Left ventricle myocardium inferior (tissue), 1 donor: ENCODE measurements around the gene ADAM8. TPM values are rescaled to one million over a fixed set of nuclear protein-coding genes. Genes with fewer than 3 reads are reported as not detected.

Experiments used
- DNase-seq: peaks from one replicate; pipeline ENCODE4 v3.0.0-alpha.2; 2020
- H3K27ac ChIP-seq: fragments of 200-600 bp; replicated peaks from 2 replicates; pipeline ENCODE4 v1.8.0; 2021
- H3K27me3 ChIP-seq: fragments of 200-600 bp; 2 replicates; pipeline ENCODE4 v1.8.0; 2021; ENCODE audit warnings: low read depth
- H3K36me3 ChIP-seq: fragments of 200-600 bp; 2 replicates; pipeline ENCODE4 v1.8.0; 2021
- H3K4me1 ChIP-seq: fragments of 200-600 bp; 2 replicates; pipeline ENCODE4 v1.8.0; 2021
- H3K4me3 ChIP-seq: fragments of 200-600 bp; 2 replicates; pipeline ENCODE4 v1.8.0; 2021; ENCODE audit warnings: mild to moderate bottlenecking, moderate library complexity
- H3K9me3 ChIP-seq: fragments of 200-600 bp; replicated peaks from 2 replicates; pipeline ENCODE4 v1.8.0; 2021
- intact Hi-C: fragments of 100-400 bp; cut with micrococcal nuclease; formaldehyde crosslinking; loops from one replicate; pipeline ENCODE4 v1.11.0; 2022
- total RNA-seq: library from RNA; stranded (reverse); fragmentation: NEBNext Ultra II Directional; extraction: Animal tissue kit (Norgen Biotek cat#: 25700); gene quantifications from one replicate; pipeline ENCODE4 v1.2.1, GENCODE V29; 2021
- TF ChIP-seq, protein P1 (sequence below): fragments of 200-600 bp; IDR thresholded peaks from 2 replicates; pipeline ENCODE4 v1.8.0; 2021; ENCODE audit warnings: antibody characterized with exemption, mild to moderate bottlenecking, borderline replicate concordance
- donor health status: DM: no; HTN: yes; CAD: no; lungs with severe emphysema.

ADAM8 gene
- total RNA-seq, 1 donor from 2014 or later: 1.4 TPM

DNA sequence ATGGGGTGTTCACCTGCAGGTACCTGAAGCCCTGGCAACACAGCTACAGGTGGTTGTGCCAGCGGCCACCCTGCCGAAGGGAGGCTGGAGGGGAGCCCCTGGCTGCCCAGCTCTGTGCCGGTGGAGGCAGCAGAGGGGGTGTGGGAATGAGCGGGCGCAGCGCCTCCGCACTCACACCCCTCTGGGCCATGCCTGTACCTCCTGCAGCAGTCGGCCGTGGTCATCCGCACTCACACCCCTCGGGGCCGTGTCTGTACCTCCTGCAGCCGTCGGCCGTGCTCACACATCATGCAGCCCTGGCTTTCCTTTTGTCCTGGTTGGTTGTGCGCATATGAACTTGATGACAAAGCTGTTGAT lies 33.7 kb upstream of the ADAM8 start:
- no peaks in the 10 kb centered on the region for H3K9me3 ChIP-seq
- TF ChIP-seq, protein P1, sequence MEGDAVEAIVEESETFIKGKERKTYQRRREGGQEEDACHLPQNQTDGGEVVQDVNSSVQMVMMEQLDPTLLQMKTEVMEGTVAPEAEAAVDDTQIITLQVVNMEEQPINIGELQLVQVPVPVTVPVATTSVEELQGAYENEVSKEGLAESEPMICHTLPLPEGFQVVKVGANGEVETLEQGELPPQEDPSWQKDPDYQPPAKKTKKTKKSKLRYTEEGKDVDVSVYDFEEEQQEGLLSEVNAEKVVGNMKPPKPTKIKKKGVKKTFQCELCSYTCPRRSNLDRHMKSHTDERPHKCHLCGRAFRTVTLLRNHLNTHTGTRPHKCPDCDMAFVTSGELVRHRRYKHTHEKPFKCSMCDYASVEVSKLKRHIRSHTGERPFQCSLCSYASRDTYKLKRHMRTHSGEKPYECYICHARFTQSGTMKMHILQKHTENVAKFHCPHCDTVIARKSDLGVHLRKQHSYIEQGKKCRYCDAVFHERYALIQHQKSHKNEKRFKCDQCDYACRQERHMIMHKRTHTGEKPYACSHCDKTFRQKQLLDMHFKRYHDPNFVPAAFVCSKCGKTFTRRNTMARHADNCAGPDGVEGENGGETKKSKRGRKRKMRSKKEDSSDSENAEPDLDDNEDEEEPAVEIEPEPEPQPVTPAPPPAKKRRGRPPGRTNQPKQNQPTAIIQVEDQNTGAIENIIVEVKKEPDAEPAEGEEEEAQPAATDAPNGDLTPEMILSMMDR: no peak
- intact Hi-C loops: no loop called here
- no peaks in the 10 kb centered on the region for H3K27me3 ChIP-seq
- peaks cover 46% of the 10 kb centered on the region for H3K4me1 ChIP-seq
- DNase-seq: no peak
- no peak overlapping the region for H3K27ac ChIP-seq
- peaks cover 31% of the 10 kb centered on the region for H3K36me3 ChIP-seq
- H3K4me3 ChIP-seq: no peak overlapping the region

DNA sequence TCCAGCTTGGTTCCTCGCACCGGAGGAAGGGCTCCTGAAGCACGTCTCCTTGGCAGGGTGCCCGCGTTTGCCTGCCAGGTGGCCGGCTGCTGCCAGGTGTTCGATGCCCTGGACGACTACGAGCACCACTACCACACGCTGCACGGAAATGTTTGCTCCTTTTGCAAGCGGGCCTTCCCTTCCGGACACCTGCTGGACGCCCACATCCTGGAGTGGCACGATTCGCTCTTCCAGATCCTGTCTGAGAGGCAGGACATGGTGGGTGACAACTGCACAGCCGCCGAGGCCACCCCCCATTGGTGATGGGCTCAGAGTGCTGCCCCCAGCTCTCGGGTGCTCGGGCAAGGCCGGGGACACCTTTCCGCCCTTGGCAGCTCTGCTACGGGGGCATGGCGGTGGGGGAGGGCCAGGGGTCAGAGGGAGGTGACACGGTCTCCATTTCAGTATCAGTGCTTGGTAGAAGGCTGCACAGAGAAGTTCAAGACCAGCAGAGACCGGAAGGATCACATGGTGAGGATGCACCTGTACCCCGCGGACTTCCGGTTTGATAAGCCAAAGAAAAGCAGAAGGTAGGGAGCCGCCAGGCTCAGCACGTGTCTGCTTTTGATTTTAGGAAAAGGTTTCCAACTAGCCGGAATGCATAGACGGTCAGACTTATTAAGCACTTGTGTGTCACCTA lies 33.2 kb upstream of the ADAM8 start:
- H3K27ac ChIP-seq: peak overlapping the region; percentile 100
- DNase-seq: peak; percentile 33
- H3K4me3 ChIP-seq: no peak overlapping the region

DNA sequence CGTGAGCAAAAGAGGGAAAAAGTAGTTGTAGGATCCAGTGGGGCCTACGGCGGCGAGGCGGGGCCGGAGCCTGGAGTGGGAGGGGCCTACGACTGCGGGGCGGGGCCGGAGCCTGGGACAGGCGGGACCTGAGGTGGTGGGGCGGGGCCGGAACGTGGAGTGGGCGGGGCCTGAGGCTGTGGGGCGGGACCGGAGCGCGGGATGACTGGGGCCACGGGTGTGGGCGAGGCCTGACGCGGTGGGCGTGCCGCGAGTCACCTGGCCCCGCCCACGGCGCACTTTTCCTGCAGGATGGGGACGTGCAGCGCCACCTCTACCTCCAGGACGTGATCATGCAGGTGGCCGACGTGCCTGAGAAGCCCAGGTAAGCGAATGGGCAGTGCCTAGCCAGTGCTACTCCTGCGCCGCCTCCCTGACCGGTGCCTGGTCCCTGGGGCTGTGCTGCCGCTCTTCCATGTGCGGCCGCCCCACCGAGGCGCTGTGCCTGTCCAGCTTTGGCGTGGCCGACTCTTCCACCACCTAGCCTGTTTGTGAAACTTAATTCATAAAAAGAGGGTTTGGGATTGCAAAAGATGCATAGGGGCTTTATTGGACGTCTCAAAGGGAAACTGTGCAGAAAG lies 32.5 kb upstream of the ADAM8 start:
- H3K9me3 ChIP-seq: no peaks in the 10 kb centered on the region
- peak overlapping the region; percentile 100 for H3K27ac ChIP-seq
- H3K27me3 ChIP-seq: no peaks in the 10 kb centered on the region
- intact Hi-C loops: no loop called here
- H3K36me3 ChIP-seq: peaks cover 31% of the 10 kb centered on the region
- peak; percentile 94 for DNase-seq
- peak overlapping the region; percentile 100 for H3K4me3 ChIP-seq
- H3K4me1 ChIP-seq: peaks cover 52% of the 10 kb centered on the region
- TF ChIP-seq, protein P1: no peak

More for the DNA sequence above, 33.2 kb upstream of the ADAM8 start:
- TF ChIP-seq, protein P1: no peak
- Histone ChIP-seq H3K4me1 (peaks cover 48% of the 10 kb centered on the region), H3K27me3 (no peaks in the 10 kb centered on the region), H3K36me3 (peaks cover 31% of the 10 kb centered on the region), H3K9me3 (no peaks in the 10 kb centered on the region)
- intact Hi-C loops: no loop called here

DNA sequence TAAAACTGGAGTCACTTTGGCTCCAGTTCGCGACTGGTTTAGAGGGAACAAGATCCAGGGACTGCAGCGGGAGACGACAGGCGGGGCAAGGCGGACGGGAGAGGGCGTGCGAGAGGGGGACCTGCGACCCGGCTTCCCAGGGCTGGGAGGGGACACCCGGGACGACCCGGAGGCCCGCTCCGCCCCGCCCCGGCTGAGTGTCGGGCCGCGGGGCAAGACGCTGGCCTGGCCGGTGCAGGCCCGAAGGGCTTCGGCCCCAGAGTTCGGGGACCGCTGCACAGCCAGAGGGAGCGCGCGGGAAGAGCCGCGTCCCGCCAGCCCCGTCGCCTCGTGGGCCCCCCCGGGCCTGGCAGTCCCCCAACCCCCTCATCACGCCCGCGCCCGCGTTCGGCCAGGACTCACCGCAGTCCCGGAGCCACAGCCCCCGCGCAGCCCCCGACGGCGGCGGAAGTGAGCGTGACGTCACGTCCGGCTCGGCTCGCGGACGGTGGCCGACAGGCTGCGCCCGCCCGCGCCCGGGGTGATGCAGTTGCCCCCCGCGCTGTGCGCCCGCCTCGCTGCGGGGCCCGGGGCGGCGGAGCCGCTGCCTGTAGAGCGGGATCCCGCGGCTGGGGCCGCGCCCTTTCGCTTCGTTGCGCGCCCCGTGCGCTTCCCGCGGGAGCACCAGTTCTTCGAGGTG lies 31.9 kb upstream of the ADAM8 start, which contains the start of the genes TUBGCP2 and ZNF511:
TUBGCP2 (minus strand) TSS at position 452 of the 679 bp plus-strand sequence. CDS start 5,931 bp downstream, outside the sequence.
ZNF511 (plus strand) TSS at position 494 of the 679 bp plus-strand sequence; CDS start at position 524, 30 bp downstream.
- peaks cover 31% of the 10 kb centered on the region for H3K36me3 ChIP-seq
- H3K27ac ChIP-seq: peak within 1 kb of the TSS; percentile 100
- intact Hi-C loops: no loop called here
- H3K27me3 ChIP-seq: no peaks in the 10 kb centered on the region
- H3K4me1 ChIP-seq: peaks cover 54% of the 10 kb centered on the region
- TF ChIP-seq, protein P1: peak; percentile 10
- H3K9me3 ChIP-seq: no peaks in the 10 kb centered on the region
- peak; percentile 89 for DNase-seq
- H3K4me3 ChIP-seq: peak within 1 kb of the TSS; percentile 100

DNA sequence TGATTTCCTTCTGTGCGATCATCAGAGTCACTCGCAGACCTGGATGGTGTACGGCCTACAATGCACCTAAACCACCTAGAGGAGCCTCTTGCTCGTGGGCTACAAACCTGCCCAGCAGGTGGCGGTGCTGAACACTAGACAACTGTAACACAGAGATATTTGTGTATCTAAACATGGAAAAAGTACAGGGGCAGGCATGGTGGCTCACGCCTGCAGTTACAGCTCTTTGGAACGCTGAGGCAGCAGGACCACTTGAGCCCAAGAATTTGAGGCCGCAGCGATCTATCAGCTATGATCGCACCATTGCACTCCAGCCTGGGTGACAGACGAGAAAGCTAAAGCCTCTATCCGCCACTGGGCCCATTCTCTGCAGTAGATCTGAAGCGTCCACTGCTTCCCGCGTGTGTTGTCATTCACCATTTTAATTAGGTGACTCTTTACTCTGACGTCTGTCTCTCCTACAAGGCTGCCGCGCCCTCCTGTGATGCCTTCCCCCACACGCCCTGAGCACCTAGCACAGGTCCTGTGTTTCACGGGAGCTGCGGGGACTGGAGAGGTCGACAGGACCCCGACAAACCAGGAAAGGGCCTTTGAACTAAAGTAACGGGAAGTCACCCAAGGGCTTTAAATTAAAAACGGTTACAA lies 31.2 kb upstream of the ADAM8 start:
- H3K4me1 ChIP-seq: peaks cover 54% of the 10 kb centered on the region
- intact Hi-C loops: no loop called here
- H3K9me3 ChIP-seq: no peaks in the 10 kb centered on the region
- H3K27me3 ChIP-seq: no peaks in the 10 kb centered on the region
- H3K27ac ChIP-seq: peak overlapping the region; percentile 100
- H3K36me3 ChIP-seq: peaks cover 30% of the 10 kb centered on the region
- TF ChIP-seq, protein P1: peak; percentile 71
- peak; percentile 57 for DNase-seq
- H3K4me3 ChIP-seq: peak overlapping the region; percentile 100
